Hematopoietic multipotent progenitor cell treated with erythropoietin and hydrocortisone succinate and interleukin-3 and kit ligand, for 8 days (in vitro differentiated cells): ENCODE measurements around the gene GNLY.
A peak's percentile ranks its signal among the peaks of the same experiment; 100 is the strongest.
"Not testable (repeated sequence)": the region's sequence is repeated elsewhere in the genome, so short reads cannot be mapped to it uniquely, and the experiment has no call there.

ENCODE experiments used
- DNase-seq: peaks from one replicate; pipeline ENCODE4 v3.0.0-alpha.2; 2015

GNLY gene

GRCh38 chr2:85694052-85695025 is at the start of gene GNLY:
GNLY (plus strand) TSS chr2:85694358; CDS start chr2:85694419, 61 bp downstream.
- no peak for DNase-seq

GRCh38 chr2:85644909-85645308 is 49.2 kb upstream of the GNLY start:
- DNase-seq = no peak

- DNase-seq = peak; percentile 73
These were observed 48.0 kb upstream of the GNLY start for GRCh38 chr2:85646166-85646565.

GRCh38 chr2:85647823-85648526 is 46.2 kb upstream of the GNLY start:
- DNase-seq = no peak

GRCh38 chr2:85648619-85649018 is 45.5 kb upstream of the GNLY start:
- peak; percentile 67 for DNase-seq

- no peak for DNase-seq
These were observed 44.7 kb upstream of the GNLY start for GRCh38 chr2:85649201-85650190.

GRCh38 chr2:85650456-85650855 is 43.7 kb upstream of the GNLY start:
- no peak for DNase-seq

GRCh38 chr2:85651097-85651496 is 43.1 kb upstream of the GNLY start:
- DNase-seq = no peak

- no peak for DNase-seq
These were observed 42.1 kb upstream of the GNLY start for GRCh38 chr2:85652056-85652455.

GRCh38 chr2:85653996-85654395 is 40.2 kb upstream of the GNLY start:
- no peak for DNase-seq

GRCh38 chr2:85655961-85656417 is 38.2 kb upstream of the GNLY start:
- DNase-seq = no peak

GRCh38 chr2:85656468-85656867 is 37.7 kb upstream of the GNLY start:
- no peak for DNase-seq

GRCh38 chr2:85657399-85657798 is 36.8 kb upstream of the GNLY start:
- not testable (repeated sequence) for DNase-seq

GRCh38 chr2:85659324-85659981 is 34.7 kb upstream of the GNLY start:
- DNase-seq = no peak

GRCh38 chr2:85660301-85660700 is 33.9 kb upstream of the GNLY start:
- not testable (repeated sequence) for DNase-seq

- no peak for DNase-seq
These were observed 33.4 kb upstream of the GNLY start for GRCh38 chr2:85660725-85661124.

GRCh38 chr2:85661139-85661858 is 32.9 kb upstream of the GNLY start:
- DNase-seq = no peak

- DNase-seq = no peak
These were observed 31.1 kb upstream of the GNLY start for GRCh38 chr2:85662899-85663593.

GRCh38 chr2:85663594-85664565 is 30.3 kb upstream of the GNLY start:
- no peak for DNase-seq
